ENCODE results near the gene GFER. TPM values are rescaled to one million over a fixed set of nuclear protein-coding genes. Genes with fewer than 3 reads are reported as not detected.
"Not testable (repeated sequence)": the region's sequence is repeated elsewhere in the genome, so short reads cannot be mapped to it uniquely, and the experiment has no call there.

Gene GFER
- total RNA-seq, 2 experiments from 2014 or later: 33.5 to 33.9 TPM

GRCh38 chr16:1958715-1959268 is 25.2 kb upstream of the GFER start:
- no peaks in the 10 kb centered on the region for H3K27me3 Mint-ChIP-seq
- H3K27ac Mint-ChIP-seq: peak overlapping the region; percentile 96
- DNase-seq: no peak
- CTCF ChIA-PET: no interaction called here
- H3K4me3 Mint-ChIP-seq: peak overlapping the region; percentile 98
- no peaks in the 10 kb centered on the region for H3K9me3 Mint-ChIP-seq
- ATAC-seq: peak; percentile 0
- TF ChIP-seq CTCF (IDR thresholded peaks at IDR 0.05): no peak
- peaks cover 33% of the 10 kb centered on the region for H3K4me1 Mint-ChIP-seq (ENCODE audit: low read depth)
- intact Hi-C loops (cut with micrococcal nuclease): no loop called here
- peaks cover 38% of the 10 kb centered on the region for H3K36me3 Mint-ChIP-seq (ENCODE audit: low read depth)
- POLR2A ChIA-PET: interaction anchor here (1.2 to 14.3 kb wide), 3 partner anchors 15 to 45 kb away, joined by 3 to 505 read pairs (median 113); partner anchors contain the start of genes GFER, MSRB1, NOXO1 and SYNGR3

- peak; percentile 93 for DNase-seq
- no peaks in the 10 kb centered on the region for H3K9me3 Mint-ChIP-seq
- H3K27me3 Mint-ChIP-seq: no peaks in the 10 kb centered on the region
- ChIA-PET POLR2A (interaction anchor here (0.6 to 14.3 kb wide), 6 partner anchors 16 to 177 kb away, joined by 3 to 505 read pairs (median 7); partner anchors contain the start of genes GFER, MSRB1, NOXO1 and NUBP2), CTCF (no interaction called here)
- peaks cover 33% of the 10 kb centered on the region for H3K4me1 Mint-ChIP-seq (ENCODE audit: low read depth)
- ATAC-seq: peak; percentile 76
- TF ChIP-seq CTCF (IDR thresholded peaks at IDR 0.05): peak; percentile 50
- peak within 1 kb of the TSS; percentile 96 for H3K27ac Mint-ChIP-seq
- H3K4me3 Mint-ChIP-seq: peak within 1 kb of the TSS; percentile 98
- H3K36me3 Mint-ChIP-seq (ENCODE audit: low read depth): peaks cover 43% of the 10 kb centered on the region
- intact Hi-C loops (cut with micrococcal nuclease): no loop called here
Measured at GRCh38 chr16:1959269-1960039, 24.5 kb upstream of the GFER start, which contains the start of gene NDUFB10. NDUFB10 (plus strand) TSS chr16:1959538; CDS start chr16:1959625, 87 bp downstream.

- CTCF ChIA-PET: interaction anchor here (1.0 to 1.4 kb wide), 4 partner anchors 11 to 255 kb away, joined by 3 read pairs; partner anchors contain the start of genes MAPK8IP3 and TBL3
- intact Hi-C loops (cut with micrococcal nuclease): no loop called here
- H3K9me3 Mint-ChIP-seq: no peaks in the 10 kb centered on the region
Measured at GRCh38 chr16:1960665-1961630, 23.0 kb upstream of the GFER start.

GRCh38 chr16:1961651-1962067 is 22.3 kb upstream of the GFER start:
- POLR2A ChIA-PET: interaction anchor here (0.6 to 14.3 kb wide), 8 partner anchors 9 to 395 kb away, joined by 3 to 505 read pairs (median 11); partner anchors contain the start of genes FAHD1, GFER, MSRB1 and NOXO1
- CTCF ChIA-PET: interaction anchor here (1.3 to 1.4 kb wide), 2 partner anchors 10 to 256 kb away, joined by 3 read pairs; partner anchors contain the start of genes MAPK8IP3 and TBL3
- Mint-ChIP-seq H3K4me3 (peak overlapping the region; percentile 98), H3K27ac (peak overlapping the region; percentile 96), H3K4me1 (ENCODE audit: low read depth) (peaks cover 37% of the 10 kb centered on the region), H3K27me3 (no peaks in the 10 kb centered on the region), H3K36me3 (ENCODE audit: low read depth) (peaks cover 53% of the 10 kb centered on the region), H3K9me3 (no peaks in the 10 kb centered on the region)
- DNase-seq: peak; percentile 52
- intact Hi-C loops (cut with micrococcal nuclease): no loop called here
- ATAC-seq: no peak
- no peak for TF ChIP-seq CTCF (IDR thresholded peaks at IDR 0.05)

More at GRCh38 chr16:1960665-1961630, 23.0 kb upstream of the GFER start:
- DNase-seq: peak; percentile 72
- POLR2A ChIA-PET: interaction anchor here (0.8 to 14.3 kb wide), 13 partner anchors 8 to 194 kb away, joined by 3 to 505 read pairs (median 5); partner anchors contain the start of genes GFER, MSRB1, NME3 and NOXO1
- peak overlapping the region; percentile 98 for H3K4me3 Mint-ChIP-seq
- peak; percentile 6 for ATAC-seq
- peaks cover 37% of the 10 kb centered on the region for H3K4me1 Mint-ChIP-seq (ENCODE audit: low read depth)
- TF ChIP-seq CTCF (IDR thresholded peaks at IDR 0.05): no peak
- H3K36me3 Mint-ChIP-seq (ENCODE audit: low read depth): peaks cover 53% of the 10 kb centered on the region
- no peaks in the 10 kb centered on the region for H3K27me3 Mint-ChIP-seq
- peak overlapping the region; percentile 96 for H3K27ac Mint-ChIP-seq

- H3K9me3 Mint-ChIP-seq; H3K27me3 Mint-ChIP-seq; intact Hi-C loops (cut with micrococcal nuclease); ATAC-seq; CTCF ChIA-PET: not testable (repeated sequence)
- Mint-ChIP-seq H3K36me3 (ENCODE audit: low read depth) (peaks cover 56% of the 10 kb centered on the region), H3K4me1 (ENCODE audit: low read depth) (peaks cover 37% of the 10 kb centered on the region), H3K27ac (peak overlapping the region; percentile 96), H3K4me3 (peak overlapping the region; percentile 98)
- POLR2A ChIA-PET: interaction anchor here (0.6 to 14.3 kb wide), 11 partner anchors 9 to 396 kb away, joined by 3 to 505 read pairs (median 9); partner anchors contain the start of genes FAHD1, GFER, MSRB1 and NOXO1
- peak; percentile 13 for DNase-seq
Measured at GRCh38 chr16:1962161-1963153, 21.5 kb upstream of the GFER start.
